Tongue (tissue), 2 donors: Measurements from ENCODE around the gene JAKMIP1. TPM values are rescaled to one million over a fixed set of nuclear protein-coding genes. Genes with fewer than 3 reads are reported as not detected.

Source experiments
- DNase-seq: peaks from one replicate; pipeline ENCODE4 v3.0.0-alpha.2; 2015
- total RNA-seq: library from RNA; depleted of rRNA; stranded (reverse); fragments of >200 nt; gene quantifications from one replicate; pipeline ENCODE4 v1.2.3, GENCODE V29; 2014

JAKMIP1 gene
- total RNA-seq, 1 donor from 2014 or later, result not detected

- no peak for DNase-seq
Observed at GRCh38 chr4:6119507-6120020, 80.8 kb downstream of the JAKMIP1 start.

- DNase-seq, result no peak
Observed at GRCh38 chr4:6118201-6118600, 82.1 kb downstream of the JAKMIP1 start.

- DNase-seq, result peak; percentile 33
Observed at GRCh38 chr4:6116696-6117285, 83.6 kb downstream of the JAKMIP1 start.

GRCh38 chr4:6115746-6116586 lies 84.4 kb downstream of the JAKMIP1 start:
- no peak for DNase-seq

- DNase-seq, result no peak
Observed at GRCh38 chr4:6115342-6115741, 85.0 kb downstream of the JAKMIP1 start.

- no peak for DNase-seq
Observed at GRCh38 chr4:6114601-6115000, 85.7 kb downstream of the JAKMIP1 start.

GRCh38 chr4:6114181-6114580 lies 86.2 kb downstream of the JAKMIP1 start:
- no peak for DNase-seq

- DNase-seq, result no peak
Observed at GRCh38 chr4:6113641-6114040, 86.7 kb downstream of the JAKMIP1 start.

GRCh38 chr4:6112606-6113290 lies 87.6 kb downstream of the JAKMIP1 start:
- no peak for DNase-seq

- no peak for DNase-seq
Observed at GRCh38 chr4:6111354-6111960, 88.9 kb downstream of the JAKMIP1 start.

GRCh38 chr4:6110681-6111353 lies 89.5 kb downstream of the JAKMIP1 start:
- no peak for DNase-seq

GRCh38 chr4:6109842-6110560 lies 90.3 kb downstream of the JAKMIP1 start:
- DNase-seq, result no peak

- DNase-seq, result no peak
Observed at GRCh38 chr4:6107886-6108285, 92.5 kb downstream of the JAKMIP1 start.

- DNase-seq, result no peak
Observed at GRCh38 chr4:6107114-6107791, 93.1 kb downstream of the JAKMIP1 start.

- no peak for DNase-seq
Observed at GRCh38 chr4:6106156-6106555, 94.2 kb downstream of the JAKMIP1 start.

GRCh38 chr4:6105311-6105911 lies 94.9 kb downstream of the JAKMIP1 start:
- DNase-seq, result no peak

GRCh38 chr4:6104541-6105130 lies 95.7 kb downstream of the JAKMIP1 start:
- DNase-seq, result no peak

GRCh38 chr4:6097581-6097980 lies 102.8 kb downstream of the JAKMIP1 start:
- no peak for DNase-seq

GRCh38 chr4:6095897-6096296 lies 104.5 kb downstream of the JAKMIP1 start:
- no peak for DNase-seq
